B cell (primary cell): ENCODE results near the gene MYRFL. TPM values are rescaled to one million over a fixed set of nuclear protein-coding genes. Genes with fewer than 3 reads are reported as not detected.

Experiments
- ATAC-seq: fragments of 200-7000 bp; cut with Tn5 transposase; one replicate; pipeline ENCODE4 v1.10.0; 2021; ENCODE audit warnings: low read depth, mild to moderate bottlenecking, moderate number of reproducible peaks, moderate library complexity
- CTCF ChIA-PET: fragments of 350-600 bp; sonication (Branson Sonifier 250); formaldehyde crosslinking; loops from one replicate; lab custom pipeline; 2021; ENCODE audit warnings: antibody characterized with exemption, inconsistent platforms; lab: Charles Lee
- POLR2A ChIA-PET: fragments of 350-600 bp; sonication (Branson Sonifier 250); formaldehyde crosslinking; loops from one replicate; lab custom pipeline; 2021; ENCODE audit warnings: antibody characterized with exemption; lab: Charles Lee
- DNase-seq: peaks from one replicate; pipeline ENCODE4 v3.0.0; 2013
- H2AFZ ChIP-seq: 2 replicates; pipeline ENCODE4 v1.6.1; 2012; ENCODE audit warnings: mild to moderate bottlenecking, low read depth, low read length; ENCODE audit not compliant: insufficient read depth, poor library complexity, severe bottlenecking
- H3K27ac ChIP-seq, 2 donors: 1 replicate in 1 of 2; 2 replicates in 1 of 2; pipeline ENCODE4 v1.5.1; 2012 to 2013; ENCODE audit warnings: low read length in 2 of 2, mild to moderate bottlenecking in 2 of 2, moderate library complexity in 1 of 2
- H3K27me3 ChIP-seq, 4 experiments: fragments of 200-600 bp in 1 of 4; sonication (generic) in 1 of 4; replicated peaks in 1 of 4; 1 replicate in 2 of 4; 2 replicates in 2 of 4; pipeline versions ENCODE4 v1.6.1 to v1.7.0; 2013 to 2016; ENCODE audit warnings: low read length in 3 of 4, mild to moderate bottlenecking in 2 of 4, mixed read lengths in 1 of 4, moderate library complexity in 1 of 4; ENCODE audit not compliant: insufficient read depth in 4 of 4, control insufficient read depth in 3 of 4; ENCODE audit errors: control extremely low read depth in 1 of 4
- H3K36me3 ChIP-seq, 2 experiments: replicated peaks in 1 of 2; 1 replicate in 1 of 2; 2 replicates in 1 of 2; pipeline versions ENCODE4 v1.6.1 to v1.7.1; 2013; ENCODE audit warnings: low read length in 1 of 2; ENCODE audit not compliant: insufficient read depth in 2 of 2, control insufficient read depth in 1 of 2; ENCODE audit errors: control extremely low read depth in 1 of 2, extremely low read depth in 1 of 2
- H3K4me1 ChIP-seq, 2 donors: fragments of 200-600 bp in 1 of 2; sonication (generic) in 1 of 2; 1 replicate in 1 of 2; 2 replicates in 1 of 2; pipeline versions ENCODE4 v1.5.1 to v1.6.1; 2013 to 2017; ENCODE audit warnings: low read length in 2 of 2; ENCODE audit not compliant: control insufficient read depth in 2 of 2, insufficient read depth in 2 of 2
- H3K4me2 ChIP-seq: replicated peaks from 2 replicates; pipeline ENCODE3; 2012; ENCODE audit warnings: mild to moderate bottlenecking, low read depth, low read length; ENCODE audit not compliant: poor library complexity, severe bottlenecking
- H3K4me3 ChIP-seq, 5 experiments: fragments of 200-600 bp in 1 of 5; sonication (generic) in 1 of 5; 1 replicate in 3 of 5; 2 replicates in 2 of 5; pipeline versions ENCODE4 v1.5.1 to v1.7.0; 2011 to 2016; ENCODE audit warnings: low read length in 4 of 5, mild to moderate bottlenecking in 4 of 5, low read depth in 2 of 5, control low read depth in 1 of 5, moderate library complexity in 1 of 5; ENCODE audit not compliant: insufficient read depth in 1 of 5; ENCODE audit errors: control extremely low read depth in 1 of 5, extremely low read depth in 1 of 5
- H3K79me2 ChIP-seq: fragments of 200-600 bp; sonication (generic); one replicate; pipeline ENCODE4 v1.6.0; 2016; ENCODE audit warnings: low read length; ENCODE audit not compliant: control insufficient read depth, insufficient read depth
- H3K9ac ChIP-seq: fragments of 200-600 bp; sonication (generic); 2 replicates; pipeline ENCODE4 v1.6.1; 2017; ENCODE audit warnings: mild to moderate bottlenecking, low read length, moderate library complexity
- H3K9me3 ChIP-seq, 3 donors: one replicate each; pipeline versions ENCODE4 v1.6.1 to v1.7.1; 2013; ENCODE audit warnings: low read length in 2 of 3; ENCODE audit not compliant: control insufficient read depth in 2 of 3, insufficient read depth in 1 of 3; ENCODE audit errors: control extremely low read depth in 1 of 3
- H4K20me1 ChIP-seq: 2 replicates; pipeline ENCODE4 v1.6.0; 2012; ENCODE audit warnings: mild to moderate bottlenecking, low read length; ENCODE audit not compliant: insufficient read depth, control insufficient read depth, poor library complexity, severe bottlenecking
- H3K27ac Mint-ChIP-seq: one replicate; pipeline ENCODE4 v1.8.0; 2021; ENCODE audit warnings: mixed read lengths
- H3K27me3 Mint-ChIP-seq: one replicate; pipeline ENCODE4 v1.8.0; 2021; ENCODE audit warnings: mixed read lengths
- H3K4me1 Mint-ChIP-seq: one replicate; pipeline ENCODE4 v1.8.0; 2021; ENCODE audit warnings: mixed read lengths
- H3K4me3 Mint-ChIP-seq: one replicate; pipeline ENCODE4 v1.8.0; 2021; ENCODE audit warnings: mixed read lengths
- H3K9me3 Mint-ChIP-seq: one replicate; pipeline ENCODE4 v1.8.0; 2022; ENCODE audit warnings: mixed read lengths; ENCODE audit not compliant: insufficient read depth
- CTCF ChIP-seq: fragments of 200-600 bp; IDR thresholded peaks from one replicate; pipeline ENCODE4 v1.8.0; 2022; ENCODE audit warnings: antibody characterized with exemption, mild to moderate bottlenecking
- EZH2 ChIP-seq: IDR thresholded peaks from 2 replicates; pipeline ENCODE4 v1.6.1; 2012; ENCODE audit warnings: borderline replicate concordance, low read depth, mild to moderate bottlenecking, moderate library complexity, low read length; ENCODE audit not compliant: insufficient read depth, poor library complexity, severe bottlenecking
- WGBS: methylation state at CpG from one replicate; pipeline ENCODE4 v1.1.5; 2013; ENCODE audit warnings: missing lambda C conversion rate; ENCODE audit not compliant: insufficient coverage; 5-methylcytosine and 5-hydroxymethylcytosine counted together
- intact Hi-C: fragments of 100-400 bp; cut with micrococcal nuclease; formaldehyde crosslinking; loops from one replicate; pipeline ENCODE4 v1.10.0; 2022
- polyA plus RNA-seq: library from polyadenylated mRNA; depleted of rRNA; stranded (reverse); fragments of >200 nt; gene quantifications from 2 replicates; pipeline ENCODE4 v1.2.3, GENCODE V29; 2012
- total RNA-seq, 2 donors: library from RNA; stranded (reverse); fragments of 120-200 nt in 1 of 2; gene quantifications; 1 replicate in 1 of 2; 2 replicates in 1 of 2; pipeline versions ENCODE4 v1.2.3 to v1.2.4, GENCODE V29; 2013 to 2022

MYRFL gene
- total and polyA plus RNA-seq, 2 donors (not counting 1 experiment from before 2014, with no cell fraction given), result 0.28 TPM; not detected in 1

GRCh38 chr12:69840727-69841126, 15.7 kb downstream of the MYRFL start:
- Histone ChIP-seq H3K27ac (no peak overlapping the region), H3K79me2 (no peaks in the 10 kb centered on the region), H3K4me1 (no peaks in the 10 kb centered on the region), H4K20me1 (no peaks in the 10 kb centered on the region), H2AFZ (no peak overlapping the region), H3K36me3 (no peaks in the 10 kb centered on the region), H3K27me3 (no peaks in the 10 kb centered on the region), H3K9me3 (no peaks in the 10 kb centered on the region), H3K4me3 (no peak overlapping the region), H3K9ac (no peak overlapping the region), H3K4me2 (no peak overlapping the region)
- intact Hi-C loops, result no loop called here
- H3K4me3 Mint-ChIP-seq, result no peak overlapping the region
- ATAC-seq (no peak), DNase-seq (no peak)
- H3K27me3 Mint-ChIP-seq, result peaks cover 19% of the 10 kb centered on the region
- no peak overlapping the region for H3K27ac Mint-ChIP-seq
- H3K4me1 Mint-ChIP-seq, result no peaks in the 10 kb centered on the region
- no peaks in the 10 kb centered on the region for H3K9me3 Mint-ChIP-seq
- CTCF ChIA-PET, result interaction anchor here (1.5 kb wide), 1 partner anchor 39 kb away, joined by 5 read pairs; no protein-coding TSS in a partner anchor
- POLR2A ChIA-PET, result no interaction called here
- no CpG with 5 or more reads among the region's 3 CpGs for WGBS
- TF ChIP-seq EZH2 (no peak), CTCF (no peak)

GRCh38 chr12:69843608-69844007, 18.6 kb downstream of the MYRFL start:
- WGBS, result 83% methylated on average over 1 of the region's 2 CpGs

More at GRCh38 chr12:69843608-69844007, 18.6 kb downstream of the MYRFL start:
- peaks cover 16% of the 10 kb centered on the region for H3K27me3 Mint-ChIP-seq
- no peak overlapping the region for H3K27ac Mint-ChIP-seq
- H3K4me1 Mint-ChIP-seq, result no peaks in the 10 kb centered on the region
- Histone ChIP-seq H3K27ac (no peak overlapping the region), H3K9ac (no peak overlapping the region), H3K9me3 (no peaks in the 10 kb centered on the region), H2AFZ (no peak overlapping the region), H3K4me1 (no peaks in the 10 kb centered on the region), H3K4me2 (no peak overlapping the region), H4K20me1 (no peaks in the 10 kb centered on the region), H3K27me3 (no peaks in the 10 kb centered on the region), H3K4me3 (no peak overlapping the region), H3K36me3 (no peaks in the 10 kb centered on the region), H3K79me2 (no peaks in the 10 kb centered on the region)
- CTCF ChIA-PET, result no interaction called here
- H3K9me3 Mint-ChIP-seq, result no peaks in the 10 kb centered on the region
- DNase-seq (no peak), ATAC-seq (no peak)
- intact Hi-C loops, result no loop called here
- POLR2A ChIA-PET, result no interaction called here
- TF ChIP-seq CTCF, result no peak
- H3K4me3 Mint-ChIP-seq, result no peak overlapping the region
